Liver (tissue), 9 donors: Measurements from ENCODE around the gene SNX3. TPM values are rescaled to one million over a fixed set of nuclear protein-coding genes. Genes with fewer than 3 reads are reported as not detected.

Experiments used
- DNase-seq: peaks from one replicate; pipeline ENCODE4 v3.0.0-alpha.2; 2017; ENCODE audit warnings: low spot score
- H3K27ac ChIP-seq, 2 donors: one replicate each; pipeline ENCODE4 v1.7.0; 2013; ENCODE audit warnings: inconsistent platforms in 2 of 2, low read length in 2 of 2, control low read depth in 1 of 2, low read depth in 1 of 2, mild to moderate bottlenecking in 1 of 2
- H3K27me3 ChIP-seq, 4 donors: one replicate each; pipeline versions ENCODE4 v1.6.1 to v1.7.0; 2013; ENCODE audit warnings: low read length in 3 of 4, inconsistent platforms in 1 of 4, mild to moderate bottlenecking in 1 of 4, moderate library complexity in 1 of 4; ENCODE audit not compliant: control insufficient read depth in 4 of 4, insufficient read depth in 4 of 4
- H3K36me3 ChIP-seq, 4 donors: one replicate each; pipeline versions ENCODE4 v1.6.1 to v1.7.0; 2013; ENCODE audit warnings: low read length in 3 of 4, mild to moderate bottlenecking in 3 of 4, low read depth in 1 of 4, moderate library complexity in 1 of 4; ENCODE audit not compliant: control insufficient read depth in 4 of 4, insufficient read depth in 3 of 4
- H3K4me1 ChIP-seq, 4 donors: one replicate each; pipeline versions ENCODE4 v1.6.1 to v1.7.0; 2013; ENCODE audit warnings: low read length in 3 of 4, mild to moderate bottlenecking in 3 of 4, moderate library complexity in 1 of 4; ENCODE audit not compliant: control insufficient read depth in 4 of 4, insufficient read depth in 4 of 4
- H3K4me3 ChIP-seq, 3 donors: one replicate each; pipeline versions ENCODE4 v1.6.1 to v1.7.0; 2013; ENCODE audit warnings: low read length in 3 of 3, control low read depth in 1 of 3, low read depth in 1 of 3, mild to moderate bottlenecking in 1 of 3
- H3K9ac ChIP-seq, 2 donors: one replicate each; pipeline ENCODE4 v1.7.0; 2013; ENCODE audit warnings: low read length in 2 of 2, mild to moderate bottlenecking in 2 of 2, moderate library complexity in 2 of 2, control low read depth in 1 of 2, low read depth in 1 of 2
- H3K9me3 ChIP-seq, 4 donors: one replicate each; pipeline versions ENCODE4 v1.6.1 to v1.7.0; 2013; ENCODE audit warnings: low read length in 3 of 4; ENCODE audit not compliant: control insufficient read depth in 4 of 4
- ATF3 ChIP-seq: IDR thresholded peaks from 2 replicates; pipeline ENCODE4 v1.6.1; 2016; ENCODE audit warnings: antibody characterized with exemption
- EGR1 ChIP-seq, 2 donors: IDR thresholded peaks; 2 replicates each; pipeline ENCODE4 v1.6.1; 2016 to 2018; ENCODE audit warnings: antibody characterized with exemption in 2 of 2, low read depth in 2 of 2
- FOXA1 ChIP-seq: IDR thresholded peaks from 2 replicates; pipeline ENCODE4 v1.6.1; 2016; ENCODE audit warnings: antibody characterized with exemption
- HNF4A ChIP-seq, 2 donors: conservative IDR thresholded peaks; 2 replicates each; pipeline ENCODE4 v1.6.1; 2016; ENCODE audit warnings: antibody characterized with exemption in 2 of 2, mild to moderate bottlenecking in 2 of 2
- HNF4G ChIP-seq: IDR thresholded peaks from 2 replicates; pipeline ENCODE4 v1.6.1; 2016; ENCODE audit warnings: antibody characterized with exemption
- MAX ChIP-seq: IDR thresholded peaks from 2 replicates; pipeline ENCODE4 v1.6.1; 2016; ENCODE audit warnings: antibody characterized with exemption
- NR2F2 ChIP-seq: IDR thresholded peaks from 2 replicates; pipeline ENCODE4 v1.6.1; 2016; ENCODE audit warnings: antibody characterized with exemption
- RAD21 ChIP-seq, 2 donors: IDR thresholded peaks; 2 replicates each; pipeline ENCODE4 v1.6.1; 2016; ENCODE audit warnings: antibody characterized with exemption in 2 of 2, mild to moderate bottlenecking in 2 of 2
- REST ChIP-seq: IDR thresholded peaks from 2 replicates; pipeline ENCODE4 v1.6.1; 2016; ENCODE audit warnings: antibody characterized with exemption, mild to moderate bottlenecking
- TAF1 ChIP-seq: conservative IDR thresholded peaks from 2 replicates; pipeline ENCODE4 v1.6.1; 2016; ENCODE audit warnings: antibody characterized with exemption, mild to moderate bottlenecking
- ZBTB33 ChIP-seq: IDR thresholded peaks from 2 replicates; pipeline ENCODE4 v1.6.1; 2016; ENCODE audit warnings: antibody characterized with exemption
- WGBS: extraction: QIAGEN DNeasy Blood & Tissue Kit; methylation state at CpG from one replicate; pipeline ENCODE4 v1.1.7; 2013; 5-methylcytosine and 5-hydroxymethylcytosine counted together
- polyA plus RNA-seq, 2 donors: library from polyadenylated mRNA; stranded (reverse) in 1 of 2; unstranded in 1 of 2; fragments of 200-250 nt in 1 of 2; fragments of >200 nt in 1 of 2; fragmentation: Nextera tagmentation in 1 of 2; extraction: Ambion mirVana in 1 of 2; gene quantifications; one replicate each; pipeline versions ENCODE4 v1.2.1 to v1.2.3, GENCODE V29; 2013 to 2015
- total RNA-seq, 2 donors: library from RNA; depleted of rRNA; stranded (reverse); fragments of >200 nt; gene quantifications; one replicate each; pipeline ENCODE4 v1.2.3, GENCODE V29; 2014
- donor health status: healthy.
- donor health status: healthy.
- donor health status: healthy.
- donor health status: healthy.
- donor health status: healthy.

SNX3 gene
- total and polyA plus RNA-seq, 4 donors = 67.9 to 161 (median 111) TPM

- Histone ChIP-seq H3K4me3 (no peak overlapping the region), H3K9ac (no peak overlapping the region), H3K4me1 (peaks cover 13 to 52% (median 37%) of the 10 kb centered on the region in 4 donors), H3K36me3 (no peaks in the 10 kb centered on the region), H3K27ac (no peak overlapping the region), H3K9me3 (peaks cover 0 to 4% (median 0%) of the 10 kb centered on the region in 4 donors), H3K27me3 (peaks cover 0 to 38% (median 16%) of the 10 kb centered on the region in 4 donors)
- DNase-seq = no peak
- 31% methylated on average over 21 of the region's 21 CpGs for WGBS
- no peak for TF ChIP-seq EGR1 (IDR thresholded peaks at IDR 0.05; ENCODE audit: low read depth in 2 of 2)
- no peak for TF ChIP-seq REST
- no peak for TF ChIP-seq HNF4G
- no peak for TF ChIP-seq HNF4A (conservative IDR thresholded peaks at IDR 0.05)
- TF ChIP-seq MAX = no peak
- no peak for TF ChIP-seq NR2F2
- TF ChIP-seq ZBTB33 = no peak
- no peak for TF ChIP-seq ATF3
Observed at GRCh38 chr6:108171291-108171917, 89.4 kb downstream of the SNX3 start.

GRCh38 chr6:108170332-108171290 lies 90.2 kb downstream of the SNX3 start:
- H3K4me1 ChIP-seq = peaks cover 13 to 49% (median 32%) of the 10 kb centered on the region in 4 donors
- DNase-seq = no peak
- H3K4me3 ChIP-seq = no peak overlapping the region

More at GRCh38 chr6:108170332-108171290, 90.2 kb downstream of the SNX3 start:
- 15% methylated on average over 31 of the region's 31 CpGs for WGBS
- Histone ChIP-seq H3K9me3 (peaks cover 0 to 4% (median 0%) of the 10 kb centered on the region in 4 donors), H3K27me3 (peaks cover 0 to 34% (median 20%) of the 10 kb centered on the region in 4 donors), H3K9ac (no peak overlapping the region), H3K27ac (no peak overlapping the region), H3K36me3 (no peaks in the 10 kb centered on the region)
- TF ChIP-seq REST (no peak), TAF1 (no peak), HNF4A (conservative IDR thresholded peaks at IDR 0.05) (peak in 1 of 2 donors; percentile 30), MAX (no peak), FOXA1 (no peak), RAD21 (IDR thresholded peaks at IDR 0.05) (no peak)
